Activated T-cell treated with anti-CD3 and anti-CD28 coated beads, Interleukin-2, amount 50 U/mL, for 4 hours (primary cell): ENCODE results near the gene TRIM33. TPM values are rescaled to one million over a fixed set of nuclear protein-coding genes. Genes with fewer than 3 reads are reported as not detected.

Experiments used
- ATAC-seq, 2 donors: fragments of 200-7000 bp; cut with Tn5 transposase; one replicate each; pipeline ENCODE4 v1.10.0; 2021
- DNase-seq: peaks from one replicate; pipeline ENCODE4 v3.0.0-alpha.2; 2020
- H3K27me3 Mint-ChIP-seq: one replicate; pipeline ENCODE4 v1.8.0; 2021; ENCODE audit warnings: low read depth, mixed read lengths
- H3K36me3 Mint-ChIP-seq: one replicate; pipeline ENCODE4 v1.8.0; 2022; ENCODE audit warnings: mixed read lengths; ENCODE audit not compliant: insufficient read depth
- H3K4me1 Mint-ChIP-seq: one replicate; pipeline ENCODE4 v1.8.0; 2021; ENCODE audit warnings: low read depth, mixed read lengths
- H3K4me3 Mint-ChIP-seq: one replicate; pipeline ENCODE4 v1.8.0; 2021; ENCODE audit warnings: mild to moderate bottlenecking, moderate library complexity, mixed read lengths
- H3K9me3 Mint-ChIP-seq: one replicate; pipeline ENCODE4 v1.8.0; 2021; ENCODE audit warnings: mixed read lengths
- total RNA-seq, 3 donors: library from RNA; stranded (reverse); gene quantifications; one replicate each; pipeline ENCODE4 v1.2.1, GENCODE V29; 2021

TRIM33 gene
- 10 to 100 TPM; 30.0 to 33.0 (median 31.9) TPM for total RNA-seq

GRCh38 chr1:114511032-114511785, at the start of gene TRIM33:
TRIM33 (minus strand) TSS chr1:114511203; CDS start chr1:114511076, 127 bp downstream.
- H3K4me1 Mint-ChIP-seq = peaks cover 46% of the 10 kb centered on the region
- no peaks in the 10 kb centered on the region for H3K9me3 Mint-ChIP-seq
- peak within 1 kb of the TSS; percentile 99 for H3K4me3 Mint-ChIP-seq
- peak; percentile 81 to 85 for ATAC-seq
- H3K27me3 Mint-ChIP-seq = no peaks in the 10 kb centered on the region
- DNase-seq = peak; percentile 89
- H3K36me3 Mint-ChIP-seq = peaks cover 9% of the 10 kb centered on the region

DNA sequence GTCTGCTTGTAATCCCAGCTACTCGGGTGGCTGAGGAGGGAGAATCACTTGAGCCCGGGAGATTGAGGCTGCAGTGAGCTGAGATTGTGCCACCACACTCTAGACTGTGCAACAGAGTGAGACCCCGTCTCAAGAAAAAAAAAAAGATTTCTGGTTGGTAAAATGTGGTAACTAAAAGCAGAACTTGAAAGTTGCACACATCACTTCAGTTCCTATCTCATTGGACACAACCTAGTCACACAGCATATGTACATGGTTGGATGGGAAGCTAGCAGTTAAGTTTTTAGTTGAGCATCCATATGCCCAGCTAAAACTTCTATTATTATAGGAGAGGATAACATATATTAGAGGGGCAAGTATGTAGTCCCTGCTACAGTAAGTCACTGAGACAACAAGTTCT, 48.4 kb upstream of the TRIM33 start:
- Mint-ChIP-seq H3K36me3 (no peaks in the 10 kb centered on the region), H3K27me3 (no peaks in the 10 kb centered on the region), H3K4me1 (no peaks in the 10 kb centered on the region), H3K4me3 (no peak overlapping the region), H3K9me3 (no peaks in the 10 kb centered on the region)
- DNase-seq = no peak
- ATAC-seq = no peak

GRCh38 chr1:114558544-114558943, 47.5 kb upstream of the TRIM33 start:
- Mint-ChIP-seq H3K9me3 (no peaks in the 10 kb centered on the region), H3K4me3 (no peak overlapping the region), H3K4me1 (no peaks in the 10 kb centered on the region), H3K27me3 (no peaks in the 10 kb centered on the region), H3K36me3 (no peaks in the 10 kb centered on the region)
- DNase-seq (no peak), ATAC-seq (no peak)

GRCh38 chr1:114554577-114554976, 43.6 kb upstream of the TRIM33 start:
- Mint-ChIP-seq H3K9me3 (no peaks in the 10 kb centered on the region), H3K4me3 (no peak overlapping the region)
- no peak for ATAC-seq

DNA sequence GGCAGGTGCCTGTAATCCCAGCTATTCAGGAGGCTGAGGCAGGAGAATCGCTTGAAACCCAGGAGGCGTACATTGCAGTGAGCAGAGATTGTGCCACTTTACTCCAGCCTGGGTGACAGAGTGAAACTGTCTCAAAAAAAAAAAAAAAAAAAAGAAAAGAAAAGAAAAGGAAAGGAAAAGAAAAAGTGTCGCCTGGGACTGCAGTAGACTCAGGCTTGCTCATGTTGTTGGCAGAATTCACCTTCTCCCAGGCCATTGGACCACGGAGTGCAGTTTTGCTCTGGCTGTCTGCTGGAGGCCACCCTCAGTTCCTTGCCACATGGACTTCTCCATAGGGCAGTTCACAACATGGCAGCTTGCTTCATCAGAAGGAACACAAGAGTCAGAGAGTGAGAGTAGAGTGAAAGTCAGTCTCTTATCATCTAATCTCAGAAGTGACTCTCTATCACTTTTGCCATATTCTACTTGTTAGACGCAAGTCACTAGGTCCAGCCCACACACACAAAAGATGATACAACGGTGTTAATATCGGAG, 41.2 kb upstream of the TRIM33 start:
- DNase-seq (no peak), ATAC-seq (no peak)
- H3K4me3 Mint-ChIP-seq = no peak overlapping the region
- H3K4me1 Mint-ChIP-seq = no peaks in the 10 kb centered on the region
- H3K36me3 Mint-ChIP-seq = no peaks in the 10 kb centered on the region
- peaks cover 2% of the 10 kb centered on the region for H3K27me3 Mint-ChIP-seq
- no peaks in the 10 kb centered on the region for H3K9me3 Mint-ChIP-seq

More at GRCh38 chr1:114554577-114554976, 43.6 kb upstream of the TRIM33 start:
- no peaks in the 10 kb centered on the region for H3K4me1 Mint-ChIP-seq
- no peak for DNase-seq
- H3K36me3 Mint-ChIP-seq = no peaks in the 10 kb centered on the region
- peaks cover 2% of the 10 kb centered on the region for H3K27me3 Mint-ChIP-seq

- Mint-ChIP-seq H3K4me1 (no peaks in the 10 kb centered on the region), H3K4me3 (no peak overlapping the region)
Measured at GRCh38 chr1:114551400-114551799, 40.4 kb upstream of the TRIM33 start.

DNA sequence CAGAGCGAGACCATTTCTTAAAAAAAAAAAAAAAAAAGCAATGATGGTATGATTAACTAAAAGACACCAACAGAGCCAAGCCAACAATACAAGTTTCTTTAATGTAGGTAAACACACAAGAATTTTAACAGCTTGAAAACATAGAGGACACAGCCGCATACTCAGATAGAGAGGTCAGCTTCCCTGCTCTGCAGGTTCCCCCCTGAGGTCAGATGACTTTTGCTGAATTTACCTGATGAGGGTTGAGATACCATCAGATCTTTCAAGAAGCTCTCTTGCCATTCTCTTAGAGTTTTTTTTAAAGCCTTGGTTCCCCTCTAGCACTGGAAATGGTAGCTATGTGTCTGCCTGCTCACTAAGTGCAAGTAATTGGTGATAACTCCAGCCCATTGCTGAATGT, 39.3 kb upstream of the TRIM33 start:
- ATAC-seq (no peak), DNase-seq (no peak)

More at GRCh38 chr1:114551400-114551799, 40.4 kb upstream of the TRIM33 start:
- H3K9me3 Mint-ChIP-seq = no peaks in the 10 kb centered on the region
- no peak for ATAC-seq
- no peak for DNase-seq
- no peaks in the 10 kb centered on the region for H3K36me3 Mint-ChIP-seq
- peaks cover 2% of the 10 kb centered on the region for H3K27me3 Mint-ChIP-seq

DNA sequence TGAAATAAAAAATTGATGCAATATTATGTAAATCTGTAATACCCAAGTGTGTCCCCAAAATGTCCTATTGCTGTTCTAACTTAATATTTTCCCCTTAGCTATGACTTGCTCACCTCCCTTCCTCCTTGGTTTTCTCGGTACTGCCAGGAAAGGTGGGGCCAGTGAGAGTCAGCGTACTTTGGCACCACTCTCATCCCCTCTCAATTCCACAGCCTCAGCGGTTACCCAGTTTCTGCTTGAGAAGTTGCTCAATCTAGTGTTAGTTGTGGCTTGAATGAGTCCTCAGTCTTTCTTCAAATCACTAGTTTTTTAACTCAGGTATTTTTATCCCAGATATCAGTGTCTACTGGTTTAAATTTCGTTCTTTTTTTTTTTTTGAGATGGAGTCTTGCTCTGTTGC, 38.1 kb upstream of the TRIM33 start:
- H3K4me1 Mint-ChIP-seq = no peaks in the 10 kb centered on the region
- no peaks in the 10 kb centered on the region for H3K36me3 Mint-ChIP-seq
- peaks cover 2% of the 10 kb centered on the region for H3K27me3 Mint-ChIP-seq
- DNase-seq = no peak
- no peaks in the 10 kb centered on the region for H3K9me3 Mint-ChIP-seq
- no peak for ATAC-seq
- no peak overlapping the region for H3K4me3 Mint-ChIP-seq

More for the DNA sequence above, 39.3 kb upstream of the TRIM33 start:
- H3K9me3 Mint-ChIP-seq = no peaks in the 10 kb centered on the region
- H3K36me3 Mint-ChIP-seq = no peaks in the 10 kb centered on the region
- H3K4me1 Mint-ChIP-seq = no peaks in the 10 kb centered on the region
- H3K4me3 Mint-ChIP-seq = no peak overlapping the region
- H3K27me3 Mint-ChIP-seq = peaks cover 2% of the 10 kb centered on the region

- no peaks in the 10 kb centered on the region for H3K36me3 Mint-ChIP-seq
- ATAC-seq = no peak
- no peaks in the 10 kb centered on the region for H3K9me3 Mint-ChIP-seq
- DNase-seq = no peak
- no peaks in the 10 kb centered on the region for H3K4me1 Mint-ChIP-seq
- no peak overlapping the region for H3K4me3 Mint-ChIP-seq
- H3K27me3 Mint-ChIP-seq = peaks cover 2% of the 10 kb centered on the region
Measured at GRCh38 chr1:114547076-114547475, 36.1 kb upstream of the TRIM33 start.

- no peak overlapping the region for H3K4me3 Mint-ChIP-seq
- H3K36me3 Mint-ChIP-seq = no peaks in the 10 kb centered on the region
- no peaks in the 10 kb centered on the region for H3K27me3 Mint-ChIP-seq
- ATAC-seq (no peak), DNase-seq (no peak)
- H3K4me1 Mint-ChIP-seq = no peaks in the 10 kb centered on the region
- no peaks in the 10 kb centered on the region for H3K9me3 Mint-ChIP-seq
Measured at GRCh38 chr1:114545796-114546195, 34.8 kb upstream of the TRIM33 start.

DNA sequence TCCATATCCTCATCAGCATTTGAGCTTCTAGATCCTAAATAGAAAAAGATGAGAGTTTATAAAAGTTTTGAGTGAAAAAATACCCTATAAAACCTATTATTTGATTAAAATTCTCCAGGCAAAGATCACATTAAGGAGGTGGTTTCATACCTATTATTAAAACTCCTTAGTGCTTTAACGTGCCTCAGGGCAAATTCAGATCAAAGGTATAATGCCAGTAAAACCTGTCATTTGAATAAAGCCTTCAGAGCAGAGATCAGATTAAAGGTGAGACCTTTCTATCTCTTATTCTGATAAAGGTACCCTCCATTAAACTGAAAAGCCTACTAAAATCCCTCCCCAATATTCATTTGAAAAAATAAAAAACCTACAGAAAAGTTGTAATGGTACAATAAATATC, 34.3 kb upstream of the TRIM33 start:
- Mint-ChIP-seq H3K9me3 (no peaks in the 10 kb centered on the region), H3K4me3 (no peak overlapping the region), H3K4me1 (no peaks in the 10 kb centered on the region), H3K36me3 (no peaks in the 10 kb centered on the region), H3K27me3 (no peaks in the 10 kb centered on the region)
- DNase-seq (no peak), ATAC-seq (no peak)

GRCh38 chr1:114540821-114541220, 29.8 kb upstream of the TRIM33 start:
- Mint-ChIP-seq H3K36me3 (no peaks in the 10 kb centered on the region), H3K4me1 (no peaks in the 10 kb centered on the region), H3K9me3 (no peaks in the 10 kb centered on the region), H3K4me3 (no peak overlapping the region), H3K27me3 (no peaks in the 10 kb centered on the region)
- no peak for ATAC-seq
- no peak for DNase-seq

GRCh38 chr1:114540272-114540671, 29.3 kb upstream of the TRIM33 start:
- Mint-ChIP-seq H3K27me3 (no peaks in the 10 kb centered on the region), H3K9me3 (no peaks in the 10 kb centered on the region), H3K36me3 (no peaks in the 10 kb centered on the region), H3K4me3 (no peak overlapping the region), H3K4me1 (no peaks in the 10 kb centered on the region)
- ATAC-seq = no peak
- no peak for DNase-seq

- Mint-ChIP-seq H3K4me1 (no peaks in the 10 kb centered on the region), H3K9me3 (no peaks in the 10 kb centered on the region), H3K27me3 (no peaks in the 10 kb centered on the region), H3K36me3 (no peaks in the 10 kb centered on the region), H3K4me3 (no peak overlapping the region)
- DNase-seq (no peak), ATAC-seq (no peak)
Measured at GRCh38 chr1:114536043-114536442, 25.0 kb upstream of the TRIM33 start.

DNA sequence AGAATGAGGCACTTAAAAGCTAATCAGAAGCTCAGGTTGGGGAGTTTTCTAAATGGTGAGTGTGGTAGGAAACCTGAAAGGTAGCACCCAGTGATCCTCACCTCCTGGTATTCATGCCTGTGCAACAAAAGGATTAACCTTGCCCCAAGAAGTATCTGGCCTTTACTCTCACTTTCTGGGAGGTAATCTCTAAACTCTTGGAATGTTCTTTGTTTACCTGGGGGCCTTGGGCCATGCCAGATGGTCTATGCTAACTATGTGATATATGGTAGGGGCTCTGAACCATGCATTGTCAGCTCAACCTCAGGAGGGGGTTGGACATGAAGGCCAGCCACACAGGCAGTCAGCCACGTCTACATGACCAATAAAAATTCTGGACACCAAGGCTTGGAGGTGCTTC, 24.4 kb upstream of the TRIM33 start:
- Mint-ChIP-seq H3K27me3 (no peaks in the 10 kb centered on the region), H3K4me3 (no peak overlapping the region), H3K9me3 (no peaks in the 10 kb centered on the region), H3K36me3 (no peaks in the 10 kb centered on the region), H3K4me1 (no peaks in the 10 kb centered on the region)
- no peak for DNase-seq
- no peak for ATAC-seq
